ENCODE results near the gene TAGLN3. TPM values are rescaled to one million over a fixed set of nuclear protein-coding genes. Genes with fewer than 3 reads are reported as not detected.
A peak's percentile ranks its signal among the peaks of the same experiment; 100 is the strongest.

Gene TAGLN3
- total and polyA plus RNA-seq, 2 experiments from 2014 or later: 0.61 TPM; not detected in 1

- in situ Hi-C loops (cut with MboI): no loop called here
- Histone ChIP-seq H3K27ac (peak within 1 kb of the TSS; percentile 61), H3K79me2 (ENCODE audit: insufficient read depth) (peaks cover 49% of the 10 kb centered on the region), H3K27me3 (replicated peaks; ENCODE audit: insufficient read depth) (no peaks in the 10 kb centered on the region), H3F3A (ENCODE audit: insufficient read depth) (peaks cover 39% of the 10 kb centered on the region), H4K20me1 (ENCODE audit: insufficient read depth) (no peaks in the 10 kb centered on the region), H3K4me2 (ENCODE audit: unreplicated experiment) (peak within 1 kb of the TSS; percentile 82), H3K4me3 (peak within 1 kb of the TSS; percentile 85), H3K4me1 (ENCODE audit: insufficient read depth) (peaks cover 18% of the 10 kb centered on the region; the same call in 1 of the 2 replicates), H3K36me3 (ENCODE audit: low read depth) (peaks cover 22% of the 10 kb centered on the region), H3K9ac (peak within 1 kb of the TSS; percentile 89), H3K9me3 (ENCODE audit: low read depth) (no peaks in the 10 kb centered on the region), H2AFZ (peak within 1 kb of the TSS; percentile 84), H3K9me2 (ENCODE audit: insufficient read depth) (no peaks in the 10 kb centered on the region)
- 0% methylated on average over 55 to 59 of the region's 61 CpGs for WGBS, 2 experiments (ENCODE audit: low coverage in 1 of 2, low lambda C conversion rate in 2 of 2, missing lambda C conversion rate in 2 of 2)
- DNase-seq: peak; percentile 99
- no peak for TF ChIP-seq EZH2 (IDR thresholded peaks at IDR 0.05; ENCODE audit: insufficient read depth, poor library complexity, severe bottlenecking)
- no peak for TF ChIP-seq EZH2phosphoT487 (IDR thresholded peaks at IDR 0.05; ENCODE audit: insufficient read depth, low read depth)
Measured at GRCh38 chr3:111978583-111979433, 19.9 kb upstream of the TAGLN3 start, which contains the start of gene ABHD10. TSS of gene ABHD10 (plus strand) at chr3:111979026. CDS start at chr3:111979062, 36 bp downstream.

- Histone ChIP-seq H3K79me2 (ENCODE audit: insufficient read depth) (peaks cover 54% of the 10 kb centered on the region), H3K4me3 (peak overlapping the region; percentile 85), H3K4me2 (ENCODE audit: unreplicated experiment) (peak overlapping the region; percentile 82), H3K9ac (peak overlapping the region; percentile 89), H3K9me2 (ENCODE audit: insufficient read depth) (no peaks in the 10 kb centered on the region), H3K4me1 (ENCODE audit: insufficient read depth) (peaks cover 18% of the 10 kb centered on the region; the same call in 1 of the 2 replicates), H3K9me3 (ENCODE audit: low read depth) (no peaks in the 10 kb centered on the region), H3K36me3 (ENCODE audit: low read depth) (peaks cover 14% of the 10 kb centered on the region), H2AFZ (peak overlapping the region; percentile 84), H4K20me1 (ENCODE audit: insufficient read depth) (no peaks in the 10 kb centered on the region), H3F3A (ENCODE audit: insufficient read depth) (peaks cover 34% of the 10 kb centered on the region), H3K27ac (peak overlapping the region; percentile 61), H3K27me3 (replicated peaks; ENCODE audit: insufficient read depth) (no peaks in the 10 kb centered on the region)
- peak; percentile 64 for DNase-seq
- TF ChIP-seq EZH2 (IDR thresholded peaks at IDR 0.05; ENCODE audit: insufficient read depth, poor library complexity, severe bottlenecking) (no peak), EZH2phosphoT487 (IDR thresholded peaks at IDR 0.05; ENCODE audit: insufficient read depth, low read depth) (no peak)
- WGBS, 2 experiments (ENCODE audit: low coverage in 1 of 2, low lambda C conversion rate in 2 of 2, missing lambda C conversion rate in 2 of 2): 11 to 13% methylated on average over 5 of the region's 5 CpGs
- in situ Hi-C loops (cut with MboI): no loop called here
Measured at GRCh38 chr3:111979434-111980038, 19.2 kb upstream of the TAGLN3 start.

- peaks cover 4% of the 10 kb centered on the region for H3K36me3 ChIP-seq (ENCODE audit: low read depth)
- H2AFZ ChIP-seq: no peak overlapping the region
- in situ Hi-C loops (cut with MboI): no loop called here
- no peak overlapping the region for H3K9ac ChIP-seq
- no peaks in the 10 kb centered on the region for H3K27me3 ChIP-seq (replicated peaks; ENCODE audit: insufficient read depth)
- H3K79me2 ChIP-seq (ENCODE audit: insufficient read depth): peaks cover 54% of the 10 kb centered on the region
- H3K4me2 ChIP-seq (ENCODE audit: unreplicated experiment): peak overlapping the region; percentile 82
- no peaks in the 10 kb centered on the region for H3K9me2 ChIP-seq (ENCODE audit: insufficient read depth)
- peaks cover 25% of the 10 kb centered on the region; the same call in 1 of the 2 replicates for H3K4me1 ChIP-seq (ENCODE audit: insufficient read depth)
- peaks cover 31% of the 10 kb centered on the region for H3F3A ChIP-seq (ENCODE audit: insufficient read depth)
- H3K4me3 ChIP-seq: peak overlapping the region; percentile 85
- no peak overlapping the region for H3K27ac ChIP-seq
- 86 to 87% methylated on average over 10 of the region's 10 CpGs for WGBS, 2 experiments (ENCODE audit: low coverage in 1 of 2, low lambda C conversion rate in 2 of 2, missing lambda C conversion rate in 2 of 2)
- no peak for TF ChIP-seq EZH2 (IDR thresholded peaks at IDR 0.05; ENCODE audit: insufficient read depth, poor library complexity, severe bottlenecking)
- TF ChIP-seq EZH2phosphoT487 (IDR thresholded peaks at IDR 0.05; ENCODE audit: insufficient read depth, low read depth): no peak
- H3K9me3 ChIP-seq (ENCODE audit: low read depth): no peaks in the 10 kb centered on the region
- no peak for DNase-seq
- no peaks in the 10 kb centered on the region for H4K20me1 ChIP-seq (ENCODE audit: insufficient read depth)
Measured at GRCh38 chr3:111980716-111981456, 17.8 kb upstream of the TAGLN3 start.

GRCh38 chr3:111981457-111981763 lies 17.3 kb upstream of the TAGLN3 start:
- 30 to 33% methylated on average over 3 of the region's 3 CpGs for WGBS, 2 experiments (ENCODE audit: low coverage in 1 of 2, low lambda C conversion rate in 2 of 2, missing lambda C conversion rate in 2 of 2)
- no peak for DNase-seq
- Histone ChIP-seq H3K9me3 (ENCODE audit: low read depth) (no peaks in the 10 kb centered on the region), H3K4me3 (0 out of 2 replicates have a peak overlapping the region, but pooled peaks have one; percentile 3), H3K4me1 (ENCODE audit: insufficient read depth) (peaks cover 25% of the 10 kb centered on the region; the same call in 1 of the 2 replicates), H3F3A (ENCODE audit: insufficient read depth) (peaks cover 25% of the 10 kb centered on the region), H3K4me2 (ENCODE audit: unreplicated experiment) (no peak overlapping the region), H3K27ac (no peak overlapping the region), H3K79me2 (ENCODE audit: insufficient read depth) (peaks cover 54% of the 10 kb centered on the region), H3K27me3 (replicated peaks; ENCODE audit: insufficient read depth) (no peaks in the 10 kb centered on the region), H3K9me2 (ENCODE audit: insufficient read depth) (no peaks in the 10 kb centered on the region), H3K9ac (no peak overlapping the region), H4K20me1 (ENCODE audit: insufficient read depth) (no peaks in the 10 kb centered on the region), H2AFZ (0 out of 2 replicates have a peak overlapping the region, but pooled peaks have one; percentile 2), H3K36me3 (ENCODE audit: low read depth) (no peaks in the 10 kb centered on the region)
- in situ Hi-C loops (cut with MboI): no loop called here
- TF ChIP-seq EZH2 (IDR thresholded peaks at IDR 0.05; ENCODE audit: insufficient read depth, poor library complexity, severe bottlenecking): no peak
- no peak for TF ChIP-seq EZH2phosphoT487 (IDR thresholded peaks at IDR 0.05; ENCODE audit: insufficient read depth, low read depth)
